ENCODE data around the gene ALG12.

The ALG12 gene

DNA sequence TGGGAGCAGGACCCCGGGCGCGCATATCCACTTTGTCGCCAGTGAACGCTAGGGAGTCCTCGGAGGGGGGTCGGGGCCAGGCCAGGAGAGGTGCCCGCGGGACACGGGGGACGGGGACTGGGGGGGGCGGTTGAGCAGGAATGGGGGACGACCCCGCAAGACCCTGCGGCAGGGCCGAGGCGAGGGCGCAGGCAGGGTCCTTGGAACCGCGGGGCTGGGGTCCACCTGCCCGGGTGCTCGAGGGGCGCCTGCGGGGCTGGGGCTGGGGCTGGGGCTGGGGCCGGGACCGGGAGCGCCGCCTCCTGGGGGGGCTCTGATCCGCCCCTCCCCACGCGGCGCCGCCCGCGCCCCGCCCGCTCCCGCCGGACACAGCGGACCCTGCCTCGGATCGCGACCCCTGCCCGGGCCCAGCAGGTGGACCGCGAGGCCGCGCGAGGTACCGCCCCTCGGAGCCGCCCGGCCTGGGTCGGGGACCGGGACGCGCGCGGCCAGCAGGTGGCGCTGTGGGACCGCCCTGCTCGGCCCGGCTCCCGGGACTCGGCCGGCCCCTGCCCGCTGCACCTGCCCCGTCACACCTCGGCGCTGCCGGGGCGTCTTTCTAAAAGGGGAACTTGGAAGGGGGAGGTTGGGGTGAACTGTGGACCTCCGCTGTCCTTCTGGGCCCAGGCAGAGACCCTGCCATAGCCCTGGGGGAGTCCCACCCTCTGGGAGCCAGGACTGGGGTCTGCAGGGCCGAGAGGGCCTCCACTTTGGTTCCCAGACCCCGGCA lies 11.2 kb upstream of the ALG12 start:
- DNase-seq: no peak

DNA sequence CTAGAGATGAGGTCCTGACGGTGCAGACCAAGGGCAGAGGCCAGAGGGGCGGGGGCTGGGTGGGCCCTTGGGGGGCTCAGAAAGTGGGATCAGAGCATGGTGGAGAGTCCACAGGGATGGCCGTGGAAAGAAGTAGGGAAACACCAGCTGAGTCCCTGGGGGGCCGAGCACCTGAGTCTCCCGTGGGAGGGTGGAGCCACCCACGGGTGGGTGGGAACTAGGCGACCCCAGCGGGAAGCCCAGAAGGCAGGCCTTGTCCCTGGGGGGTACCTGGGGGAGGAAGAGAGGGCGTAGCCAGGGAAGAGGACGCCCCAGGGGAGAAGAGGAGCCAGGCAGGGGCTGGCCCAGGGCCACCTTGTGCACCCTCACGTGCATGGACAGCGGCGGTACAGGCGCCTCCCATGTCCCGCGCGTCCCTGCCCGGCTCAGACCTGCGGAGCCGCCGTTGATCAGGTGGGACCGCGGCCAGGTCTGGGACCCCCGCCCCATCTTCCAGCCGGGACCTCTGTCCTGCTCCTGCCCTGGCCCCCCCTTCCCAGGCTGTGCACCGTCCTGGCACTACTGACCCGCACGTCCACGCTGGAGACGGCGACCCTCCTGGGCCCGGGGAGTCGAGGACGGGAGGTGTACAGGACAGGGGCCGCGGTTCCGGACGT lies 10.4 kb upstream of the ALG12 start:
- DNase-seq: no peak

DNA sequence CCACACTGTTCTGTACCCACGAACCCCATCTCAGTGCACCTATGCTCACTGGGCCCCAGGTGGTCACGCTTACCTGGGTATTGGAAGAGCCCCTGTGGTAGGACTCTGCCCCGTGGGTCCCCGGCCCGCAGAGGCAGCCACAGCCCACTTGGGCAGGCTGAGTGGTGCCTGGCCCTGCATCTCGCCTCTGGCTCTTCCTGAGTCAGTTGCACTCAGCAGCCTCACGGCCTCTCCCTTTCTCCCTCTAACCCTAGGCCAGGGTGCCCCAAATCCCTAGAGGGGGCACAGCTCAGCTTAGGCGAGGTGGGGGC lies 9.9 kb upstream of the ALG12 start:
- no peak for DNase-seq

DNA sequence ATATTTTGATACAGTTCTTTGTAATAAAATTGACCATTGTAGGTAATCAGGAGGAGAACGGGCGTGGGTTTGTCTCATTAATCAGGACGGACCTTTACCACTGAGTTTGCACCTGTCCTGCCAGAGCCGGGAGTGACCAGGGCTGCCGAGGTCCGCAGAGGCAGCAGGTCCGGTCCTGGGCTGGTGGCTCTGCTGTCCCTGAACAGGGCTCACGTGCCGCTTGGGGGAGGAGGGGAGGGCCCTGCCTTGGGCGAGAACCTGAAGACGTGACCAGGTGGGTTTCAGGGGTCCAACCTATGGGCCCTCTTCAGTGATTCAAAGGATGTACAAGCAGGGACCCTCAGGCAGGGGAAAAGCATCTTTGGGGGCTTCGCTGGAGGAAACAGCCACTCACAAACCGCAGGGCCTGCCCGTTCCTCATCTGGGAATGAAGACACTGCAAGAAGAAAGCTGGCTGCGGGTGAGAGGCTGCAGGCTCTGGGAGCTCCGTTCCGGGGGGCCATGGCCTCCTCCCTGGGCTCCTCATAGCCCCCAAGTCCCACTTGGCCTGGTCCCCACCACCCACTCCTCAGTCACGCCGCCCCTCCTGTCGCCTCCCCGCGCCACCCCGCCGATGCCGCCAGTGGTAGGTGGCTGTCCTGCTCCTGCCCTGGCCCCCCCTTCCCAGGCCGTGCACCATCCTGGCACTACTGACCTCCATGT lies 9.4 kb upstream of the ALG12 start:
- DNase-seq: no peak

DNA sequence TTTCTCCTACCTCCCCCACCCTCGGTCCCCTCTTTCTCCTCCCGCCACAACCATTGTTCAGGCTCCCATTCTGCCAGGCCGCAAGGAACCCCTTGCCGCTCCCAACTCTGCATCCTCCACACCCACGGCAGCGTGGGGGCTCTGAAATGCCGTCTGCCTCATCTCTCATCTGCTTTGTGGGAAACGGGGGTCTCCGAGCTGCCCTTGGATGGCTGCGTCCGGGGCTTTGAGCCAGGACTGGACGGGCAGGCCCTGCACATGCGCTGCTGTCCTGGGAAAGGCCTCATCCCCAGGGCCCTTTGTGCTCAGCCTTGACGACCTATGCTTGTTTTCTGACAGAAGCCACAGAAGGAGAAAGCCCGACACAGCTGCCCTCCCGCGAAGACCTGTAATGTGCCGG lies 8.7 kb upstream of the ALG12 start:
- no peak for DNase-seq

DNA sequence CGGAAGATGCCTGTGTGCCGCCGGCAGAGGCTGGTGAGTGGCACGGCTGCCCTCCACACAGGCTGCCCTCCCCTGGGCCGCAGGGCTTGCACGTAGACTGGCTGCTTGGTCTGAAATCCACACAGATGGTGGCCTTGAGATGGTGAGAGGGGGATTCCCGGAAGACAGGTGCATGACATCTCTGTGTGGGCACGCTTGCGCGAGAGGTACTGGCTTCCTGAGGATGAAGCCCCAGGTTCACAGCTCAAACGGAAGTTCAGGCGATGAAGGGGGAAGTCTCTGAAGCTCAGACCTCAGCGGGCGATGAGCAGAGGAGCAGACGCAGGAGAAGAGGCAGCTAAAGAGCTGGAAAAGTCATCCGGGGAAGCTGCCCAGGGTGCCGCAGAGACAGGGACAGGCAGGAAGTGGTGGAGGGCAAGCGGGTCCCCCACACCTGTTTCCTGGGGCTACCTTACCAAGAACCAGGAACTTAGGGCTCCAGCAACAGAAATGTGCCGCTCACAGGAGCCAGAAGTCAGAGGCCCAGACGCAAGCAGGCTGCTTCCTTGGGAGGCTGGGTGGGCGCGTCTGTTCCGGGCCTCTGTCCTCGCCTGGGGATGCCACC lies 7.4 kb upstream of the ALG12 start:
- no peak for DNase-seq

DNA sequence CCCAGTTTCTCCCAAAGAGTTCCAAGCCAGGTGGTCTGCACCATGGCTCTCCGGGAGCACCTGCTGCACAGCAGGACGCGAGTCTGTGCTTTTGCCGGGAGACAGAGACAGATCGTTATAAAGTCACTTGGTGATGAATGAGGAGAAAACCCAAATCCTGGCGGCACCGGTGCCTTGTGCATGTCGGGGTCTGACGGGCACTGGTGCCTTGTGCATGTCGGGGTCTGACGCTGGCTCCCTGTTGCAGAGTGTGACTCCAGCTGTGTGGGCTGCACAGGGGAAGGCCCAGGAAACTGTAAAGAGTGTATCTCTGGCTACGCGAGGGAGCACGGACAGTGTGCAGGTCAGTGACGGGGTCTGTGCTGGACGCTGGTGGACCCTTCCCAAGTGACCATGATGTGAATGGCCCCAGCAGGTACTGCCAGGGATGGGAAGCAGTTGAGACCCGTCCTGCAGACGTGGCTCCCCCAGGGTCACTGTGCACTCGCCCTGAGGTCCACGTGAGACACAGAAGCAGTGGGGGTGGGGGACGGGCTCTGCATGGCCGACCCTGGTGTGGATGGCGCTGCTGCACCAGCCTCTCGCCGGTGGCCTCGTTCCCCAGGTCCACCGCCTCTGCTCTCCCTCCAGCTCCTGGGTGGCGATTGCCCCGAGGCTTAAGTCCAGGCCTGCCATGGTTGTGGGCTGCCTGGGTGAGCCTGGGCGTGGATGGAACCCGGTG lies 6.0 kb upstream of the ALG12 start:
- DNase-seq: no peak

DNA sequence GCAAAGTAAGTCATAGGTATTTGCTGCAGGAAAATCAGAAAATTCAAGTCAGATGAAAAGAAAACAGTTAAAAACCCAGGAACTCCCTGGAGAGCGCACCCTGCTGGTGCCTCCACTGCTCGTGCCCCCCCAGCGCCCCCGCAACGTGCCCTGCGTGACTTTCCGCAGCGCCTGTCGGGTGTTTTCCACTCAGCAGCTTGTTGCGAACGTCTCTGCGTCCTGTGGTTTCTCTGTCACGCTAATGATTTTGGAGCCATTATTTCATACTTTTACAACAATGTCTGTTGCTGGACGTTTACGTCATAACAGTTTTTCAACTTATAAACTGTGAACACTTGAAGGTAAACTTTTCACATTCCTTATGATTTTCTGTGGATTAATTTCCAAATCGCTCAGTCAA lies 5.2 kb upstream of the ALG12 start:
- no peak for DNase-seq

DNA sequence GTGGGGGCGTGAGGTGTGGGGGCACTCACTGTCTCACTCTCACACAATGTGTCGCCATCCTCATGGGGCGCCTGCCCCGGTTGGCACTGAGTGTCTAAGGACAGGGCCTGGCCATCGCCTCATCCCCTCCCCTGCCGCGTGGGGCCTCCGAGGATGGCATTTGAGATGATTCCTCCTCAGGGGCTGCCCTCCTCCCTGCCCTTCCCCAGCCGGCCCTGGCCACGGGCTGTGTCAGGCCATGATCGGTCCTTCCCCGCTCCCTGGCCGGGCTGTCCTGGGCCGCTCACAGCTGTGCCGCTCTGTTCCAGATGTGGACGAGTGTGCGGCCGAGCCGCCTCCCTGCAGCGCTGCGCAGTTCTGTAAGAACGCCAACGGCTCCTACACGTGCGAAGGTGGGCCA lies 4.7 kb upstream of the ALG12 start:
- no peak for DNase-seq

DNA sequence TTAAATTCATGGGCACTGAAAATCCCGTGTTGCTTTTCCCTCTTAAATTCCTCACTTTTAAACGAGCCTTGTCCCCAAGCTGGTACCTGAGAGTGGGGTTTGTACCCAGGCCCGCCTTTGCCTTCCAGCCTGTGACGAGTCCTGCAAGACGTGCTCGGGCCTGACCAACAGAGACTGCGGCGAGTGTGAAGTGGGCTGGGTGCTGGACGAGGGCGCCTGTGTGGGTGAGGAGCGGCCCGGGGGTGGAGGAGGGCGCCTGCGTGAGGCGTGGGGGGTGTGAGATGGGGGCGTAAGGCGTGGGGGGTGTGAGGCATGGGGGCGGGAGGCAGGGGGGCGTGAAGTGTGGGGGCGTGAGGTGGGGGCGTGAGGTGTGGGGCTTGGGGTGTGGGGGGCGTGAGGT lies 4.2 kb upstream of the ALG12 start:
- no peak for DNase-seq

DNA sequence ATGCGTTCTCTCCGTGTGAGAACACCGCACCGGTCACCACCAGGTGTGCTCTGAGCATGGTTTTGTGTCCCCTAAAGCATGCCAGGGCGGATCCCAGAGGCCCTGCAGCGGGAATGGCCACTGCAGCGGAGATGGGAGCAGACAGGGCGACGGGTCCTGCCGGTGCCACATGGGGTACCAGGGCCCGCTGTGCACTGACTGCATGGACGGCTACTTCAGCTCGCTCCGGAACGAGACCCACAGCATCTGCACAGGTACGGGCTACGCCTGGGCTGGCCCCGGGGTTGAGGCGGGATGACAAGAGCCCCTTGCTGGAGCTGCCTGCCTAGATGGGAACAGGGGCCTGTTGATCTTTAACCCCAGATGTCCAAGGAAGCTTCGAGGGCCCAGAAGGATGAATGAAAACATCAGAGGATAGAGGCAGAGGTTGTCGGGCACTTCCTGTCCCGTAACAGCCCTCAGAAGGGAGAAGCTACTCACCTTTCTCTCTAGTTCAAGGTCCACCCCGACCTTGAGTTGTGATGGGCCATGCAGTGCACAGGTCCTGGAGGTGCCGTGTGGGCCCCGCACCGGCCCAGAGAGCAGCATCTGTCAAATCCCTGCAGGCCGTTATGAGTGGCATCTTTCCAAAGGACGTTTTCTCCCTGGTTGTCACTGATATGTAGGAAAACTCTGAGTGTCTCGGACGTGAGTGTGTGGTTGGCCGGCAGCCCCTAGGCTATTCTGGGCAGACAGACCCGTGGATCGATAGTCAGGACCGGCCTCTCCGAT lies 3.5 kb upstream of the ALG12 start:
- DNase-seq: no peak

DNA sequence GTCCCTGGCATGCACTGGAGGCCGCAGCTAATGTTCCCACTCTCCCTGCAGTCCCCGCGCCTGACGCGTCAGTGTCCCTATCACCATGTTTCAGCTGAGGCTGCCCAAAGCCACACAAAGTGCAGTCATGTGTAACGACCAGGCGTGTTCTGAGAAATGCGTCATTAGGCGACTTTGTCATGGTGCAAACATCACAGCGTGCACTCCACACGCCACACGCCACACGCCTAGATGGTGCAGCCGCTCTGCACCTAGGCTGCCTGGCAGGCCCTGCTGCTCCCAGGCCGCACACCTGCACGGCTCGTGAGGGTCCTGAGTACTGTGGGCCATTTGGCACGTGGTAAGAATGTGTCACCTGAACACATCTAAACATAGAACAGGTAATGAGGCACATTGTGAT lies 2.6 kb upstream of the ALG12 start:
- DNase-seq: no peak

DNA sequence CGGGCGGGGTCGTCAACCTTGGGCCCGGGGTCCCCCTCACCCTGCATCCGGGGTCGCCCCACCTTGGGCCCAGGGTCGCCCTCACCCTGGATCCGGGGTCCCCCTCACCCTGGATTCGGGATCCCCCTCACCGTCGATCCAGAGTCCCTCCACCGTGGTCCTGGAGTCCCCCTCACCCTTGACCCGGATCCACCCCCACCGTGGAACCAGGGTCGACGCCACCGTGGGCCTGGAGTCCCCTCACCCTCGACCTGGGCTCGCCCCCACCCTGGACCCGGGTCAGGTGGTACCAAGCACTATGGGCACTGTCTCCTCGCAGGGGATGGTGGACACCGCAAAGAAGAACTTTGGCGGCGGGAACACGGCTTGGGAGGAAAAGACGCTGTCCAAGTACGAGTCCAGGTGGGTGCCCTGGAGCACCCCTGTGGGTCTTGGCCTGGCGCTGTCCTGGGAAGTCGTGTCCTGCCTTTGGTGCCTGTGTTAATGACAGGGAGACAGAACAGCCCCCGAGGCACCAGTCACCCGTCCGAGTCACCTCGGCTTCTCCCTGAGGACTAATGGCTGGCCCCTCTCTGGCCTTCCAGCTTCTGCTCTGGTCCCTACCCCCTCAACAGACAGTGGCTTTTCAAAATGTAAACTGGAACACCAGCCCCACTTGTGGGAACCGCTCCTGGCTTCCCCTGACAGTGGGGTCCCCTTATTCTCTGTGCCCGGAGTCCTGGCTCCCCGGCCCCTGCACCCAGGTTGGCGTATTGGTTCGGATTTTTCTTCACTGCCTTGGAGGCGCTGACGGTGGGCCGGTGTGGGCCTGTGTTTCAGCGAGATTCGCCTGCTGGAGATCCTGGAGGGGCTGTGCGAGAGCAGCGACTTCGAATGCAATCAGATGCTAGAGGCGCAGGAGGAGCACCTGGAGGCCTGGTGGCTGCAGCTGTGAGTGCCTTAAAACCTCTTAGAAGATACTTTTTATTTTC lies 958 bp upstream of the ALG12 start:
- DNase-seq: no peak

DNA sequence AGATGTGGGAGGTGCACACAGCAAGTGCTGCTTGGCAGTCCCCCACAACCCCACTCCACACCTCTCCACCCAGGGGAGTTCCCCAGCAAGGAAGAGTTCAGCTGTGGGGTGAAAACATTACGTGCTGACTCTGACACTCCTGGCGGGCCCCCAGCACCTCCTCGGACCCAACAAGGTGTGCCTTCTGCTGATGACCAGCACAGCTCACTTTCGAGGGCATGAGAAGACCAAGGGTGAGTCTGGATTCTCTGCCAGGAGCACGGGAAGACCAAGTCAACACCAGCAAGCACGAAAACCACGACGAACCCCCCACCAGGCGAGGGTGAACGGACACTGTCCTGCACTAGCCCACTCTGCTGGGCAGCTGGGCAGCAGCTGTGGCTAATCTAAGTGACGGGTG lies 1.4 kb downstream of the ALG12 start:
- no peak for DNase-seq

DNA sequence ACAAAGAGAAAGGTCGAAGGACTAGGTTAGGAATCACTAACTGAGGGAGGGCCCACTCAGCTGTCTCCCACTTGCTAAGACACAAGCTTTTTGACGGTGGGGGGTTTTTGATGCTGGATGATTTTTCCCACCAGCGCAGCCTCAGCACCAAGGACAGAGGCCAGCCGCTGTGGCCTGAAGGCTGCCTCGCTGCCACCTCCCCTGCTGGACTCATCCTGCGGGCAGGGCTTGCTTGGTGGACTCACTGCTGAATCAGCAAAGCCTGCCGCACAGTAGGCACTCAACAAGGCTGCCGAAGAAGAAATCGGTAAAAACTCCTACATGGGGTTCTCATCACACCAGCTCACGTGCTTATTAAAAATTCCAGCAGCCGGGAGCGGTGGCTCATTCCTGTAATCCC lies 2.6 kb downstream of the ALG12 start:
- DNase-seq: no peak

DNA sequence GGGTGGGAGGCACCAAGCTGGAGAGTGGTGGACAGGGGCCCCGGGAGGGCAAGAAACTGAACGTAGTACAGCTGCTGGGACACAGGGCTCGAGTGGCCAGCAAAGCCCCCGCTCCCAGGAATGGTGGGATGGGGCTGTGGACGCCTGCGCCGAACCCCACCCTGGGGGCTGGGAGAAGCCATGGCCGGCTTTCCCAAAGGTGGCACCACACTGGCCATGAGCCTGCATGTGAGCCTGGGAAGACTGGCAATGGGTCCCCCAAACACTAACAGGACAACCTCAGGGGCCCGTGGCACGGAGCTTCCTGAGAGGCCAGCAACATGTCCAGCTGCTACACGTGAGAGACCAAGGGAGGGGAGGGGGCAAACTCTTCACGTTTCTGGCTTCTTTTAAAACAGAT lies 4.0 kb downstream of the ALG12 start:
- DNase-seq: no peak

DNA sequence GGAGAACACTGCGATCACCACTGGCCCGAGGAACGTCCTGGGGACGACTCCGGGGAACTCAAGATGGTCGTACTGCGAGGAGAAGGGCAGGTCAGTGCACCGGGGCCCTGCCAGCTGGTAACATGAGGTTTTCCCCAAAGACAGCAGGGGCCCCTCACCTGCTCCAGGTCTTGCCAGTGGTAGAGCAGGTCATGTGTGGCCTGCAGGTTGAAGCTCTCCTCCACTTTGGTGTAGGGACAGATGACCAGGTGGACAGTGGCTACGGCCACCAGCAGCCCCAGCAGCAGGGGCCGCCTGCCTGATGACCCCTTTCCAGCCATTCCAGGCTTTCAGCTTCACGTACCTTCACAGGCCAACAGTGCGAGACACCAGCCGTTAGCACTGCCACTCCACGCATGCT lies 4.8 kb downstream of the ALG12 start:
- DNase-seq: no peak

DNA sequence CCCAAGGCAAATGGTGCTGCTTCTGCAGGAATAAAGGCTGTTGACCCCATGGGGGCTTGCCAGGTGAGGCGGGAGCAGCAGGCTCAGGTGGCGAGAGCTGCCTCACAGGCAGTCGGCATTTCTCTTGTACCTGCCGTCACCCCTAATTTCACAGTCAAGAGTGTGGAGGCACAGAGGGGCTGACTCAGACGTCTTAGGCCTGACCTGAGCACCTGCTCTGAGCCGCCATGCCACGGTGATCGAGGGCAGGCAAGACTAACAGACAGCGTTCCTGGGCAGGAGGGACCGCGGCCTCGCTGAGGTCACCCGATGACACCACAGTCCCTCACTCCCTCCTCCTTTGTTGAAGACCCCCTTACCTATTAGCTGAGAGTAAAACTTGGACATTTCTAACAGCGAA lies 5.2 kb downstream of the ALG12 start:
- DNase-seq: peak; percentile 62

DNA sequence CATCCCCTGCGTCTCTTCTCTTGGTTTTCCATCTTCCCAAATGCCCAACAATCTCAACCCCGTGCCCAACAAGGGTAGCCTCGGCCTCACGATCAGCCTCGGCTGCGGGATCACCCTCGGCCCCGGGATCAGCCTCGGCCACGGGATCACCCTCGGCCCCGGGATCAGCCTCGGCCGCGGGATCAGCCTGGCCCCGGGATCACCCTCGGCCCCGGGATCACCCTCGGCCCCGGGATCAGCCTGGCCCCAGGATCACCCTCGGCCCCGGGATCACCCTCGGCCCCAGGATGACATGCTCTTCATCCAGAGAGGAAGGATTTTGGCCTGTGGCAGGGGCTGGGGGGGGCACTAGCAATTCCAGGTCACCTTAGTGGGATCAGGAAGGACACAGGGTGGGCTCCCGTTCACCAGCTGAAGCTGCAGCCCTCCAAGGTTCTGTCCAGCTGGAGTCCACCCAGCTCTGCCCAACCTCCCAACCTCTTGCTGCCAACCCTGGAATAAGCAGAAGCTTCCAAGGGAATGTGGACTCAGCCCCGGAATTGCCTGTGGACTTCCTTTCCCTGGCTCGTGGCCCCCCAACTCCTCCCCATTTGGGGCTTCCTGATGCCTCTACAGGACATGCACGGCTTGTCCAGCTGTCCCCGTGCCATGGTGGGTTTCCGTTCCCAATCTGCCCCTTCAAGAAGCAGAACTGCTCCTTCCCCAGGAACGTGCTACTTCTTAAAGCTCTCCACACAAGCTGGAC lies 6.2 kb downstream of the ALG12 start:
- no peak for DNase-seq
